IMR-90 (cell line): ENCODE results near the gene WHRN. TPM values are rescaled to one million over a fixed set of nuclear protein-coding genes. Genes with fewer than 3 reads are reported as not detected.
A peak's percentile ranks its signal among the peaks of the same experiment; 100 is the strongest.

Source experiments
- ATAC-seq: fragments of 200-7000 bp; cut with Tn5 transposase; 2 replicates; pipeline ENCODE4 v1.9.1; 2020; ENCODE audit warnings: low read depth, mild to moderate bottlenecking, moderate library complexity
- BruUV-seq: library from RNA; stranded (reverse); fragments of 400-500 nt; replicated peaks from 2 replicates; lab custom pipeline; 2021; lab: Mats Ljungman, UMichigan
- CTCF ChIA-PET: fragments of 300-600 bp; formaldehyde crosslinking; extraction: SDS; loops from one replicate; lab custom pipeline; 2021; ENCODE audit warnings: antibody characterized with exemption; lab: Yijun Ruan, JAX
- POLR2A ChIA-PET: fragments of 300-600 bp; sonication (Branson Sonifier 250); formaldehyde crosslinking; loops from one replicate; lab custom pipeline; 2022; ENCODE audit warnings: antibody characterized with exemption; ENCODE audit not compliant: unreplicated experiment; lab: Charles Lee
- DNase-seq: peaks from one replicate; pipeline ENCODE4 v3.0.0; 2013
- H2AFZ ChIP-seq: replicated peaks from 2 replicates; pipeline ENCODE3; 2013; ENCODE audit warnings: low read length, mild to moderate bottlenecking; ENCODE audit not compliant: poor library complexity
- H2AK5ac ChIP-seq: 2 replicates; pipeline ENCODE4 v1.6.1; 2013; ENCODE audit warnings: low read depth, low read length, inconsistent platforms
- H2AK9ac ChIP-seq: replicated peaks from 2 replicates; pipeline ENCODE3; 2013; ENCODE audit warnings: mild to moderate bottlenecking, low read depth, low read length, moderate library complexity; ENCODE audit not compliant: poor library complexity
- H2BK120ac ChIP-seq: 2 replicates; pipeline ENCODE4 v1.6.1; 2013; ENCODE audit warnings: low read depth, low read length, inconsistent platforms
- H2BK15ac ChIP-seq: 3 replicates; pipeline ENCODE4 v1.6.1; 2013; ENCODE audit warnings: low read depth, low read length, inconsistent platforms
- H2BK20ac ChIP-seq: 2 replicates; pipeline ENCODE4 v1.6.1; 2013; ENCODE audit warnings: low read depth, mild to moderate bottlenecking, inconsistent platforms, low read length, moderate library complexity
- H2BK5ac ChIP-seq: 2 replicates; pipeline ENCODE4 v1.6.1; 2013; ENCODE audit warnings: mild to moderate bottlenecking, low read depth, low read length, inconsistent platforms; ENCODE audit not compliant: poor library complexity, severe bottlenecking
- H3K14ac ChIP-seq: replicated peaks from 2 replicates; pipeline ENCODE4 v1.6.1; 2013; ENCODE audit warnings: low read depth, low read length, inconsistent platforms
- H3K18ac ChIP-seq: 2 replicates; pipeline ENCODE4 v1.6.1; 2013; ENCODE audit warnings: low read depth, low read length, control low read depth
- H3K23ac ChIP-seq: 2 replicates; pipeline ENCODE4 v1.6.1; 2013; ENCODE audit warnings: low read depth, low read length, inconsistent platforms
- H3K27ac ChIP-seq: 2 replicates; pipeline ENCODE4 v1.5.1; 2013; ENCODE audit warnings: mild to moderate bottlenecking, control low read depth, low read length; ENCODE audit not compliant: insufficient read depth
- H3K27me3 ChIP-seq: 2 replicates; pipeline ENCODE4 v1.6.1; 2013; ENCODE audit warnings: low read length; ENCODE audit not compliant: control insufficient read depth, insufficient read depth
- H3K36me3 ChIP-seq: 2 replicates; pipeline ENCODE4 v1.6.1; 2013; ENCODE audit warnings: low read length, mixed read lengths; ENCODE audit not compliant: control insufficient read depth, insufficient read depth
- H3K4ac ChIP-seq: 2 replicates; pipeline ENCODE4 v1.6.1; 2013; ENCODE audit warnings: low read depth, low read length, inconsistent platforms
- H3K4me1 ChIP-seq: 2 replicates; pipeline ENCODE4 v1.6.1; 2013; ENCODE audit warnings: low read length, mixed read lengths; ENCODE audit not compliant: control insufficient read depth, insufficient read depth
- H3K4me2 ChIP-seq: 2 replicates; pipeline ENCODE4 v1.6.1; 2013; ENCODE audit warnings: low read depth, mild to moderate bottlenecking, control low read depth, low read length, moderate library complexity
- H3K4me3 ChIP-seq: 2 replicates; pipeline ENCODE4 v1.5.1; 2013; ENCODE audit warnings: low read depth, mild to moderate bottlenecking, control low read depth, low read length, moderate library complexity; ENCODE audit not compliant: insufficient read depth
- H3K56ac ChIP-seq: 2 replicates; pipeline ENCODE4 v1.6.1; 2013; ENCODE audit warnings: low read length, inconsistent platforms; ENCODE audit not compliant: insufficient read depth; ENCODE audit errors: extremely low read depth
- H3K79me1 ChIP-seq, 2 experiments: 2 replicates each; pipeline ENCODE4 v1.6.1; 2013; ENCODE audit warnings: low read length in 2 of 2, inconsistent platforms in 1 of 2, low read depth in 1 of 2
- H3K9ac ChIP-seq: 2 replicates; pipeline ENCODE4 v1.6.1; 2013; ENCODE audit warnings: low read depth, low read length, control low read depth
- H3K9me1 ChIP-seq: 2 replicates; pipeline ENCODE4 v1.6.1; 2013; ENCODE audit warnings: low read length, inconsistent platforms; ENCODE audit not compliant: insufficient read depth
- H3K9me3 ChIP-seq: 2 replicates; pipeline ENCODE4 v1.6.1; 2013; ENCODE audit warnings: low read length; ENCODE audit not compliant: control insufficient read depth, insufficient read depth
- H4K20me1 ChIP-seq: 2 replicates; pipeline ENCODE4 v1.6.1; 2013; ENCODE audit warnings: low read length, inconsistent platforms; ENCODE audit not compliant: insufficient read depth
- H4K5ac ChIP-seq: 2 replicates; pipeline ENCODE4 v1.6.1; 2013; ENCODE audit warnings: mild to moderate bottlenecking, low read depth, low read length, control low read depth
- H4K8ac ChIP-seq, 2 experiments: 2 replicates each; pipeline ENCODE4 v1.6.1; 2013; ENCODE audit warnings: low read depth in 2 of 2, low read length in 2 of 2, control low read depth in 1 of 2, inconsistent platforms in 1 of 2
- H4K91ac ChIP-seq: 2 replicates; pipeline ENCODE4 v1.6.1; 2013; ENCODE audit warnings: low read depth, low read length, inconsistent platforms; ENCODE audit not compliant: insufficient read depth
- BHLHE40 ChIP-seq: fragments of 150-350 bp; IDR thresholded peaks from 2 replicates; pipeline ENCODE4 v1.6.1; 2016; ENCODE audit warnings: mild to moderate bottlenecking, low read depth, low read length
- CEBPB ChIP-seq: IDR thresholded peaks from 2 replicates; pipeline ENCODE4 v1.6.1; 2012; ENCODE audit warnings: low read depth, low read length, improper control_type of control experiment
- CHD1 ChIP-seq: IDR thresholded peaks from 2 replicates; pipeline ENCODE4 v1.6.1; 2012; ENCODE audit warnings: low read depth, low read length, improper control_type of control experiment
- FOS ChIP-seq: fragments of 150-350 bp; IDR thresholded peaks from 2 replicates; pipeline ENCODE4 v1.6.1; 2016; ENCODE audit warnings: low read depth, low read length
- MAFK ChIP-seq: IDR thresholded peaks from 2 replicates; pipeline ENCODE4 v1.6.1; 2012; ENCODE audit warnings: low read depth, low read length, improper control_type of control experiment
- MAZ ChIP-seq: IDR thresholded peaks from 2 replicates; pipeline ENCODE4 v1.6.1; 2012; ENCODE audit warnings: low read depth, mild to moderate bottlenecking, low read length, improper control_type of control experiment, moderate library complexity, borderline replicate concordance
- MXI1 ChIP-seq: IDR thresholded peaks from 2 replicates; pipeline ENCODE4 v1.6.1; 2012; ENCODE audit warnings: low read depth, mild to moderate bottlenecking, low read length, moderate library complexity, borderline replicate concordance
- NFE2L2 ChIP-seq: fragments of 150-350 bp; IDR thresholded peaks from 2 replicates; pipeline ENCODE4 v1.6.1; 2016; ENCODE audit warnings: low read depth, mild to moderate bottlenecking, low read length
- POLR2A ChIP-seq: IDR thresholded peaks from 2 replicates; pipeline ENCODE4 v1.6.1; 2012; ENCODE audit warnings: mild to moderate bottlenecking, low read depth, low read length
- RAD21 ChIP-seq: IDR thresholded peaks from 2 replicates; pipeline ENCODE4 v1.6.1; 2012; ENCODE audit warnings: low read length, improper control_type of control experiment
- RCOR1 ChIP-seq: IDR thresholded peaks from 2 replicates; pipeline ENCODE4 v1.6.1; 2012; ENCODE audit warnings: mild to moderate bottlenecking, low read length, improper control_type of control experiment; ENCODE audit not compliant: insufficient replicate concordance
- RFX5 ChIP-seq: IDR thresholded peaks from 2 replicates; pipeline ENCODE4 v1.8.0; 2012; ENCODE audit warnings: low read depth, mild to moderate bottlenecking, low read length, moderate library complexity
- SMC3 ChIP-seq: fragments of 150-350 bp; IDR thresholded peaks from 2 replicates; pipeline ENCODE4 v1.6.1; 2016; ENCODE audit warnings: low read depth, mild to moderate bottlenecking, antibody characterized with exemption, low read length, moderate library complexity
- WGBS, 2 experiments: methylation state at CpG; one replicate each; pipeline versions ENCODE4 v1.1.5 to v1.1.7; 2013; ENCODE audit warnings: missing lambda C conversion rate in 2 of 2; ENCODE audit not compliant: insufficient read length in 1 of 2; ENCODE audit errors: extremely low coverage in 2 of 2; 5-methylcytosine and 5-hydroxymethylcytosine counted together
- dilution Hi-C: fragments of 300-500 bp; cut with HindIII; formaldehyde crosslinking; loops from one replicate; pipeline ENCODE4 v1.14.3; 2018; ENCODE audit warnings: low sequenced_read_pairs; ENCODE audit not compliant: unreplicated experiment
- in situ Hi-C: fragments of 300-500 bp; cut with MboI; formaldehyde crosslinking; loops from 3 replicates; pipeline ENCODE4 v1.14.3; 2019; ENCODE audit warnings: low sequenced_read_pairs, inconsistent platforms, mixed read lengths
- intact Hi-C: fragments of 100-400 bp; cut with micrococcal nuclease; formaldehyde crosslinking; loops from 2 replicates; pipeline ENCODE4 v1.10.0; 2022
- polyA plus RNA-seq, 3 experiments: library from polyadenylated mRNA; depleted of rRNA; stranded (reverse); fragments of >200 nt; gene quantifications; 2 replicates each; pipeline ENCODE4 v1.2.3, GENCODE V29; 2012; ENCODE audit warnings: low replicate concordance in 1 of 3
- total RNA-seq: library from RNA; depleted of rRNA; stranded (reverse); fragments of >200 nt; gene quantifications from 2 replicates; pipeline ENCODE4 v1.2.3, GENCODE V29; 2012
- TF ChIP-seq, protein P1 (sequence below): fragments of 150-350 bp; IDR thresholded peaks from 2 replicates; pipeline ENCODE4 v1.6.1; 2016; ENCODE audit warnings: low read depth, mild to moderate bottlenecking, low read length, moderate library complexity, borderline replicate concordance
- TF ChIP-seq, protein P2 (sequence below): conservative IDR thresholded peaks from 2 replicates; pipeline ENCODE4 v1.5.1; 2012; ENCODE audit warnings: mild to moderate bottlenecking, low read depth, low read length, improper control_type of control experiment

The WHRN gene
- total and polyA plus RNA-seq, 2 of the 4 experiments (the other 2 are of a cell fraction) = 0.18 to 2.6 TPM

DNA sequence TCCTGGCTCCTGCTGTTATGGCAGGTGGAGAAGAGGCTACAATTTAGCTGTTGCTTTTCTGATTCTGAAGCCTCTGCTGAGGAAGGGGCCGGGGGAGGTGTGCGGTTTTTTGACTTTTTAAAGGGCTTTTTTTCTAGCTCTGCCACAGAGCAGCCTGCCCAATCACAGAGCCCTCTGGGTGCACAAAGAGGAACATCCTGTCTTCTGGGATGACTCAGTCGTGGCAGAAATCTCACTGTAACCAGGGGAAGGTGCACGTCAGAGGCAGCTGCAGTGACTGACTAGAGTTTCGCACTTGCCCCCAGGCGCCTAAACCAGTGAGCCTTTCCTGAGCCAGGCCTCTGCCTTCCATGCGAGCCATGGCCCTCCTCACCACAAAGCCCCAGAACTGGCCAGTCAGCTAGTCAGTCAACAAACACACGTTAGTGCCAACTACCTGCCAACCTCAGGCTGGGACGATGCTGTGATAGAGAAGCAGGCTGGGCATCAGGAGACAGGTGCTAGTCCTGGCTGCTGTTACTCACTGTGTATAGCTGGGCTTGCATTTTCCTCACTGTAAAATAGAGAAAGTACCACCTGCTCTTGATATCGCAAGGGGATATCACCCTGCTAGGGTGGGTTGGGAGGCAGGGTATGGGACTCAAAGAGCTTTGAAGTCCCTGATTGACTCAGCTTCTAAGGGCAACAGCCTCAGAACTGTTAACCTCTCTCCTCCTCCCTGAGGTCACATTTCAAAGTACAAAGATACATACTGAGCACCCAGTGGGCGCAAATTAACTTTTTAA, 119.7 kb downstream of the WHRN start:
- Histone ChIP-seq H3K4me1 (peaks cover 36% of the 10 kb centered on the region), H3K79me1 (peaks cover 17 to 69% of the 10 kb centered on the region in 2 experiments), H3K14ac (peak overlapping the region; percentile 81), H3K27me3 (no peaks in the 10 kb centered on the region), H3K18ac (peak overlapping the region; percentile 22; the same call in 1 of the 2 replicates), H4K91ac (peak overlapping the region; percentile 76), H2BK15ac (peak overlapping the region; percentile 68; the same call in 1 of the 3 replicates), H4K5ac (peak overlapping the region; percentile 11; the same call in 1 of the 2 replicates), H2AFZ (peak overlapping the region; percentile 85), H4K20me1 (peaks cover 21% of the 10 kb centered on the region; the same call in 1 of the 2 replicates), H2AK5ac (peak overlapping the region; percentile 94), H3K56ac (peak overlapping the region; percentile 62; the same call in 1 of the 2 replicates), H3K9ac (peak overlapping the region; percentile 20; the same call in 1 of the 2 replicates), H2BK20ac (peak overlapping the region; percentile 64; the same call in 1 of the 2 replicates), H3K4me3 (no peak overlapping the region), H3K9me1 (peaks cover 17% of the 10 kb centered on the region), H3K9me3 (no peaks in the 10 kb centered on the region), H3K36me3 (peaks cover 3% of the 10 kb centered on the region; the same call in 1 of the 2 replicates), H2AK9ac (peak overlapping the region; percentile 85), H4K8ac (peak overlapping the region in 1 of 2 experiments; percentile 82; a peak in 2 of 4 replicates), H2BK120ac (peak overlapping the region; percentile 78), H2BK5ac (peak overlapping the region; percentile 67), H3K27ac (peak overlapping the region; percentile 24), H3K23ac (peak overlapping the region; percentile 37), H3K4ac (peak overlapping the region; percentile 93), H3K4me2 (peak overlapping the region; percentile 44)
- in situ Hi-C loops = no loop called here
- ChIA-PET POLR2A (interaction anchor here (1.0 kb wide), 1 partner anchor 10 kb away, joined by 3 read pairs; no protein-coding TSS in a partner anchor), CTCF (interaction anchor here (0.8 kb wide), 1 partner anchor 20 kb away, joined by 3 read pairs; no protein-coding TSS in a partner anchor)
- dilution Hi-C loops = no loop called here
- ATAC-seq (peak; percentile 56), DNase-seq (peak; percentile 95)
- 68% methylated on average over 4 of the region's 11 CpGs; no CpG with 5 or more reads in 1 of the 2 experiments for WGBS, 2 experiments
- intact Hi-C loops = no loop called here
- BruUV-seq = no TSS peak
- TF ChIP-seq SMC3 (no peak), RCOR1 (peak; percentile 36), FOS (peak; percentile 21; the same call in 1 of the 2 replicates), POLR2A (no peak), BHLHE40 (no peak), NFE2L2 (no peak), MAFK (no peak), CHD1 (no peak), RAD21 (no peak), RFX5 (no peak), MAZ (peak; percentile 42; the same call in 1 of the 2 replicates), MXI1 (no peak), CEBPB (peak; percentile 26; the same call in 1 of the 2 replicates)
- TF ChIP-seq, protein P1, sequence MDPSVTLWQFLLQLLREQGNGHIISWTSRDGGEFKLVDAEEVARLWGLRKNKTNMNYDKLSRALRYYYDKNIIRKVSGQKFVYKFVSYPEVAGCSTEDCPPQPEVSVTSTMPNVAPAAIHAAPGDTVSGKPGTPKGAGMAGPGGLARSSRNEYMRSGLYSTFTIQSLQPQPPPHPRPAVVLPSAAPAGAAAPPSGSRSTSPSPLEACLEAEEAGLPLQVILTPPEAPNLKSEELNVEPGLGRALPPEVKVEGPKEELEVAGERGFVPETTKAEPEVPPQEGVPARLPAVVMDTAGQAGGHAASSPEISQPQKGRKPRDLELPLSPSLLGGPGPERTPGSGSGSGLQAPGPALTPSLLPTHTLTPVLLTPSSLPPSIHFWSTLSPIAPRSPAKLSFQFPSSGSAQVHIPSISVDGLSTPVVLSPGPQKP = no peak
- TF ChIP-seq, protein P2, sequence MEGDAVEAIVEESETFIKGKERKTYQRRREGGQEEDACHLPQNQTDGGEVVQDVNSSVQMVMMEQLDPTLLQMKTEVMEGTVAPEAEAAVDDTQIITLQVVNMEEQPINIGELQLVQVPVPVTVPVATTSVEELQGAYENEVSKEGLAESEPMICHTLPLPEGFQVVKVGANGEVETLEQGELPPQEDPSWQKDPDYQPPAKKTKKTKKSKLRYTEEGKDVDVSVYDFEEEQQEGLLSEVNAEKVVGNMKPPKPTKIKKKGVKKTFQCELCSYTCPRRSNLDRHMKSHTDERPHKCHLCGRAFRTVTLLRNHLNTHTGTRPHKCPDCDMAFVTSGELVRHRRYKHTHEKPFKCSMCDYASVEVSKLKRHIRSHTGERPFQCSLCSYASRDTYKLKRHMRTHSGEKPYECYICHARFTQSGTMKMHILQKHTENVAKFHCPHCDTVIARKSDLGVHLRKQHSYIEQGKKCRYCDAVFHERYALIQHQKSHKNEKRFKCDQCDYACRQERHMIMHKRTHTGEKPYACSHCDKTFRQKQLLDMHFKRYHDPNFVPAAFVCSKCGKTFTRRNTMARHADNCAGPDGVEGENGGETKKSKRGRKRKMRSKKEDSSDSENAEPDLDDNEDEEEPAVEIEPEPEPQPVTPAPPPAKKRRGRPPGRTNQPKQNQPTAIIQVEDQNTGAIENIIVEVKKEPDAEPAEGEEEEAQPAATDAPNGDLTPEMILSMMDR = no peak
